Activated T-cell treated with anti-CD3 and anti-CD28 coated beads, Interleukin-2, amount 50 U/mL, for 24 hours (primary cell): Measurements from ENCODE around the gene GET4.
A peak's percentile ranks its signal among the peaks of the same experiment; 100 is the strongest.
"Not testable (repeated sequence)": the region's sequence is repeated elsewhere in the genome, so short reads cannot be mapped to it uniquely, and the experiment has no call there.

ENCODE experiments used
- DNase-seq: peaks from one replicate; pipeline ENCODE4 v3.0.0-alpha.2; 2020
- H3K27ac Mint-ChIP-seq: 2 replicates; pipeline ENCODE4 v1.8.0; 2020; ENCODE audit warnings: mild to moderate bottlenecking, mixed read lengths
- H3K27me3 Mint-ChIP-seq: 2 replicates; pipeline ENCODE4 v1.8.0; 2020; ENCODE audit warnings: mixed read lengths
- H3K36me3 Mint-ChIP-seq: 2 replicates; pipeline ENCODE4 v1.8.0; 2020; ENCODE audit warnings: low read depth, mixed read lengths
- H3K4me1 Mint-ChIP-seq: 2 replicates; pipeline ENCODE4 v1.8.0; 2020; ENCODE audit warnings: low read depth, mixed read lengths
- H3K4me3 Mint-ChIP-seq: 2 replicates; pipeline ENCODE4 v1.8.0; 2020; ENCODE audit warnings: mild to moderate bottlenecking, moderate library complexity, mixed read lengths
- H3K9me3 Mint-ChIP-seq: 2 replicates; pipeline ENCODE4 v1.8.0; 2020; ENCODE audit warnings: mixed read lengths

Gene GET4

GRCh38 chr7:901388-902154 is 25.2 kb downstream of the GET4 start:
- Mint-ChIP-seq H3K36me3 (peaks cover 33% of the 10 kb centered on the region), H3K4me3 (no peak overlapping the region), H3K27ac (no peak overlapping the region), H3K27me3 (no peaks in the 10 kb centered on the region), H3K4me1 (peaks cover 1% of the 10 kb centered on the region), H3K9me3 (no peaks in the 10 kb centered on the region)
- peak; percentile 68 for DNase-seq

DNA sequence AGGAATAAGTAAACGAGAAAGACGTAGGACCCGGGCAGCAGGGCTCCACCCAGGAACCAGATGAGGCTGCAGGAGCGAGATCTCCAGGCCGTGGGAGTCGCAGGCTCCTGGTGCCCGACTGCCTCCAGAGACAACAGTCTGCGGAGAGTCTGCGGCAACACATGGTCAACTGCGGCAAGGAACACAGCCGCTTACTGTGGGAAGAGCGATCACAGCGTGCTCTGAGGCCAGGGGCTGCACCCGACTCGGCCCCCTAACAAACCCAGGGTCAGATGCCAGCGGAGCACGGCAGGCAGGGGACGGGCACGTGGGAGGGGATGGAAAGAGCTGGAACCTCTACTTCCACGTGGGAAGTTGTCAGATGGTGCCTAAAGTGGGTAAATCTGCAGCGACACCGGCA is 26.6 kb downstream of the GET4 start:
- H3K9me3 Mint-ChIP-seq = no peaks in the 10 kb centered on the region
- H3K4me1 Mint-ChIP-seq = peaks cover 1% of the 10 kb centered on the region
- no peak overlapping the region for H3K27ac Mint-ChIP-seq
- no peaks in the 10 kb centered on the region for H3K27me3 Mint-ChIP-seq
- DNase-seq = no peak
- H3K4me3 Mint-ChIP-seq = no peak overlapping the region
- peaks cover 27% of the 10 kb centered on the region for H3K36me3 Mint-ChIP-seq

DNA sequence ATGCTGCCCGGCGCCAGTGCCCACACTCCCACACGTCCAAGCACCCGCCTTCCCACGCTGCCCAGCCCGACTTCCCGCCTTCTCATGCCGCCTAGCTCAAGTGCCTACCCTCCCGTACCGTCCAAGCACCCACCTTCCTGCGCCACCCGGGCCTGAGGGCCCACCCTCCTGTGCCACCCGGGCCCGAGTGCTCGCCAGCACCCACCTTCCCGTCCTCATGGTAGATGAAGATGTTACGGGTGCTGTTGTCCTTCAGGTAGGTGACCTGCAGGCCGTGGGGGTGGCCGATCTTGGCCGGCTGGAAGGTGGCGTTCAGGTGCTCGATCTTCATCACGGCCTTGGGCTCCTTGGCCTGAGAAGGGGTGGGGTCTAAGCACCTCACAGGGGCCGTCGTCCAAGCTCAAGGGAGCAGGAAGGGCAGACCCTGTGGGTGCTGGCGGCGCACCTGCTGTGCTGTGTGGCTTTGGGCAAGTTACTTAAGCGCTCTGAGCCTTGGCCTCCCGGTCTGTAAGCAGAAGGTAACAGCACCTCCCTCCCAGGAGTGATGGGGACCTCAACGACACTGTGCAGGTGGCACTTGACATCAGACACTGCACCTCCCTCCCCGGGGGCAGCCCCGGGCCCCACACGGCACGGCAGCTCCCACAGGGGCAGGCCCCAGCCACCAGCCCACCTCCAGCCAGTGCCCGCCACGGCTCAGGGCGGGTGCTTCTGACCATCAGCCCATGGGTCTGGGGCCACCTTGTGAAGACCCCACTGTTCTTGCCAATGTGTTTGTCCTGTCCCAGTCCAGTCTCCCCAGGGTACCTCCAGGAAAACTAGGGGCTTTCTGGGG is 27.8 kb downstream of the GET4 start:
- no peak for DNase-seq
- Mint-ChIP-seq H3K27ac (no peak overlapping the region), H3K4me3 (no peak overlapping the region), H3K36me3 (peaks cover 25% of the 10 kb centered on the region), H3K9me3 (no peaks in the 10 kb centered on the region), H3K27me3 (no peaks in the 10 kb centered on the region), H3K4me1 (peaks cover 4% of the 10 kb centered on the region)

DNA sequence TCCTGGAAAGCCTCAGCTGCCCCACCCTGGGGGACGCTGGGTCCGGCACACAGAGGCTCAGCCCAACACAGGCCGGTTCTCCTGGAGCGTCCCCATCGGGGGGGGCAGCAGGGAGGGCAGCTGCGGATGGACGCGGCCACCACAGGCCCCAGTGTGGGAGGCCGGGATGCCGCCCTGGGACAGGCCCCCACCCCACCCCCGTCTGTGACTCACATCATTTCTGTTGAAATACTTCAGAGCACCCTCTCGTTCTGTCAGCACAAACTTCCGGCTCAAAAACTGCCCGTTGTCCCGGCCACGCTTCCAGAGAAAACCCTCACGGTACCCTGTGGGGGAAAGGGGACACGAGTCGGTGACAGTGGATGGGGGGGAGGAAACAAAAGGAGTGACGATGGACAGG is 28.5 kb downstream of the GET4 start:
- no peak for DNase-seq
- Mint-ChIP-seq H3K4me3 (no peak overlapping the region), H3K4me1 (peaks cover 6% of the 10 kb centered on the region), H3K27ac (no peak overlapping the region), H3K27me3 (no peaks in the 10 kb centered on the region), H3K9me3 (no peaks in the 10 kb centered on the region), H3K36me3 (peaks cover 18% of the 10 kb centered on the region)

DNA sequence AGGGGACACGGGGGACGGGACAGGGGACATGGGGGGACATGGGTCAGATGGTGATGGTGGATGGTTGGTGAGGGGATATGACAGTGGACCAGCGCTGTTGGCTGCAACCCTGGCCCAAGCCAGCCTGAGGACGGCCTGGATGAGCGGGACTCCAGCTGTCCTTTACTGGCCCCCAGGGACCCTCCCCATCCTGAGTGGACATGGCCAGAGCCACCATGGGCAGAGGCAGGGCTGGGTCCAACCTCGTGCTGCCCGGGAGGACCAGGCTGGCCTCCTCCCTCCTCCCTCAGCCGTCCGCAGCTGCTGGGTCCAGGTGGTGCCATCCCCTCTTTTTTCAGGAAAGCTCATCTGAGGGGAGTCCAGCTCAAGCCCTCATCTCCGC is 30.4 kb downstream of the GET4 start:
- H3K36me3 Mint-ChIP-seq = peaks cover 13% of the 10 kb centered on the region
- no peak overlapping the region for H3K27ac Mint-ChIP-seq
- no peak for DNase-seq
- no peak overlapping the region for H3K4me3 Mint-ChIP-seq
- H3K9me3 Mint-ChIP-seq = no peaks in the 10 kb centered on the region
- no peaks in the 10 kb centered on the region for H3K27me3 Mint-ChIP-seq
- H3K4me1 Mint-ChIP-seq = peaks cover 17% of the 10 kb centered on the region

GRCh38 chr7:907158-907980 is 31.0 kb downstream of the GET4 start:
- H3K9me3 Mint-ChIP-seq = no peaks in the 10 kb centered on the region
- H3K27me3 Mint-ChIP-seq = no peaks in the 10 kb centered on the region
- no peak overlapping the region for H3K27ac Mint-ChIP-seq
- H3K4me3 Mint-ChIP-seq = no peak overlapping the region
- peaks cover 12% of the 10 kb centered on the region for H3K36me3 Mint-ChIP-seq
- H3K4me1 Mint-ChIP-seq = peaks cover 17% of the 10 kb centered on the region
- DNase-seq = no peak

GRCh38 chr7:908159-908581 is 31.8 kb downstream of the GET4 start:
- DNase-seq = no peak
- Mint-ChIP-seq H3K4me3 (no peak overlapping the region), H3K4me1 (peaks cover 17% of the 10 kb centered on the region), H3K27me3 (no peaks in the 10 kb centered on the region), H3K36me3 (peaks cover 6% of the 10 kb centered on the region), H3K9me3 (no peaks in the 10 kb centered on the region), H3K27ac (no peak overlapping the region)

GRCh38 chr7:908591-909357 is 32.4 kb downstream of the GET4 start:
- H3K27ac Mint-ChIP-seq, H3K9me3 Mint-ChIP-seq, H3K36me3 Mint-ChIP-seq, H3K27me3 Mint-ChIP-seq: not testable (repeated sequence)
- DNase-seq = peak; percentile 89
- H3K4me1 Mint-ChIP-seq = peaks cover 17% of the 10 kb centered on the region
- H3K4me3 Mint-ChIP-seq = peak overlapping the region; percentile 38

GRCh38 chr7:909358-910329 is 33.3 kb downstream of the GET4 start:
- H3K4me3 Mint-ChIP-seq = peak overlapping the region; percentile 49
- peak overlapping the region; percentile 71 for H3K27ac Mint-ChIP-seq
- peaks cover 2% of the 10 kb centered on the region for H3K36me3 Mint-ChIP-seq
- no peaks in the 10 kb centered on the region for H3K27me3 Mint-ChIP-seq
- DNase-seq = peak; percentile 67
- peaks cover 17% of the 10 kb centered on the region for H3K4me1 Mint-ChIP-seq
- H3K9me3 Mint-ChIP-seq = no peaks in the 10 kb centered on the region

GRCh38 chr7:910441-910861 is 34.1 kb downstream of the GET4 start:
- DNase-seq = no peak
- peaks cover 17% of the 10 kb centered on the region for H3K4me1 Mint-ChIP-seq
- H3K9me3 Mint-ChIP-seq = no peaks in the 10 kb centered on the region
- H3K27ac Mint-ChIP-seq = peak overlapping the region; percentile 71
- H3K4me3 Mint-ChIP-seq = peak overlapping the region; percentile 49
- H3K27me3 Mint-ChIP-seq = no peaks in the 10 kb centered on the region
- H3K36me3 Mint-ChIP-seq = peaks cover 2% of the 10 kb centered on the region

- no peak overlapping the region for H3K4me3 Mint-ChIP-seq
These were observed 34.6 kb downstream of the GET4 start for GRCh38 chr7:910931-911431.

DNA sequence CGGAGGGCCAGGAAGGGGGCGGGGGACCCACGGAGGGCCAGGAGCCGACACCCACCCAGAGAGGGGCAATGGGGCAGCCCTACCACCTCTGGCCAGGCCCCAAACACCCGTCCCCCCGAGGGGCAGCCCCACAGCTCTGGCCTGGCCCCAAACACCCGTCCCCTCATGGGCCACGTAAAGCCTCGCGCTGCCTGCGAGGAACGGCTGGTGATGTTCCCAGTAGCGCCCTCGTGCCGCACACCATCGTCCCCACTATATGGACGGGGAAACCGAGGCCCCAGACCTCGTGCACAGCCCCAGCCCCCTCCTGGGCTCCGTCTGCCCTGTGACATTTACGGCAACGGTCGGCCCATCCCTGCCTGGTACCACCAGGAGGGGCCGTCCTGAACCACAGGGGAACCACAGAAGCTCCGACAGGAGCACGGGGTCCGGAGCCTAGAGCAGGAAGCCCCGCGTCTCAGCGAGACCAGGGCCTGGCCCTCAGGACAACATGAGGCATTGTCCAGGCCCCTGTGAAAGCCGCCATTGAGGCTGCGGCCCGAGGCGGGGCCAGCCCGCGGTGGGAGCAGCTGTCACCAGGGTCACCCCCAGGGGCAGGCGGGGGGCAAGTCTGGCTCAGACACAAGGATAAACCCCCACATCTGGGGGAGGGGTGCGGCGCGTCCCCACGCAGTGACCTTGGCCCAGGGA is 35.6 kb downstream of the GET4 start:
- H3K4me1 Mint-ChIP-seq = peaks cover 24% of the 10 kb centered on the region
- no peak overlapping the region for H3K27ac Mint-ChIP-seq
- DNase-seq = no peak
- no peaks in the 10 kb centered on the region for H3K9me3 Mint-ChIP-seq
- H3K4me3 Mint-ChIP-seq = no peak overlapping the region
- no peaks in the 10 kb centered on the region for H3K27me3 Mint-ChIP-seq
- peaks cover 4% of the 10 kb centered on the region for H3K36me3 Mint-ChIP-seq

More at GRCh38 chr7:910931-911431, 34.6 kb downstream of the GET4 start:
- Mint-ChIP-seq H3K9me3 (no peaks in the 10 kb centered on the region), H3K27me3 (no peaks in the 10 kb centered on the region), H3K4me1 (peaks cover 19% of the 10 kb centered on the region), H3K36me3 (peaks cover 2% of the 10 kb centered on the region), H3K27ac (no peak overlapping the region)
- DNase-seq = no peak
